ENCODE results near the gene STEAP1B.

STEAP1B gene

DNA sequence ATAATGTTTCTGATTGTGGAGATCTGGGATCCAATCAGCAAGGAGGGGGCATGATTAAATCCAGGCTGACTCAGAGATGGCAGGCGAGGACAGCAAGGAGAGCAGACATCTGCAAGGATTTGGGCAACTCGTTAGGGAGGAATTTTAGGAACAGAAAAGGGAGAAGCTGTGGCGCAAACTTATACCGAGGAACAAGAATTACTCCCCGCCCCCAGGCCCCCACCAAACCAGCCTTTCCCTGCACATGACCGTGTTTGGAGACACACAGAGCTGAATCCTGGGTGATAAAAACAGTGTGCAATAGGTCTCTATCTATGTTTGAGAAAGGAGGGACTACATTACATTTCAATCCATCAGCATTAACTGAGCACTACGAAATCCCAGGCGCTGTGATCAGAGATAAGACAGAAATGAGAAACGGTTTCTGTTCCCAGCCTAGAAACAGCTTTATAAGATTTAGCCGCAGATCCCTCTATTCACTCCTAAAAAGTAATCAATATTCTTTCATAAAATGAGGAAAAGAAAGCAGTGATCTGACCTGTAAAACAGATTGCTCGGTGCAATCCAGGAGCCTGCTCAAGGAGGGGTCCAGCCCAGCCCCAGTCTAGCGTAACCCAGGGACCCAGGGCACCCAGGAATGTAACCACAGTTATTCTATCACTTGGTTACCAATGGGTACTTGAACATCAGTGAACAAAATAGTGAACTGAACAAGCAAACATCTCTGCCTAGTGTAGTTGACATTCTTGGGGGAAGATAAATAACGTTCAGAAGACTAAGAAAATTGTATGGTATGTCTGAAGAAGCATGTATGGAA lies 105.9 kb downstream of the STEAP1B start:
- H3K4me1 ChIP-seq (ENCODE audit: control insufficient read depth in 2 of 2, insufficient read depth in 2 of 2, low read length in 2 of 2): no peaks in the 10 kb centered on the region
- no peak overlapping the region for H3K4me3 ChIP-seq (ENCODE audit: low read length in 2 of 2)
- no peak overlapping the region for H3K9ac ChIP-seq (ENCODE audit: low read depth in 1 of 2, low read length in 2 of 2)
- H3K27ac ChIP-seq (ENCODE audit: low read depth in 2 of 2, low read length in 2 of 2): no peak overlapping the region
- no peaks in the 10 kb centered on the region for H3K9me3 ChIP-seq (ENCODE audit: control insufficient read depth in 2 of 2, low read length in 2 of 2)
- no peaks in the 10 kb centered on the region for H3K27me3 ChIP-seq (ENCODE audit: control insufficient read depth in 2 of 2, insufficient read depth in 2 of 2, low read length in 2 of 2)
- H3K36me3 ChIP-seq (ENCODE audit: control insufficient read depth in 2 of 2, insufficient read depth in 2 of 2, low read length in 2 of 2): no peaks in the 10 kb centered on the region

DNA sequence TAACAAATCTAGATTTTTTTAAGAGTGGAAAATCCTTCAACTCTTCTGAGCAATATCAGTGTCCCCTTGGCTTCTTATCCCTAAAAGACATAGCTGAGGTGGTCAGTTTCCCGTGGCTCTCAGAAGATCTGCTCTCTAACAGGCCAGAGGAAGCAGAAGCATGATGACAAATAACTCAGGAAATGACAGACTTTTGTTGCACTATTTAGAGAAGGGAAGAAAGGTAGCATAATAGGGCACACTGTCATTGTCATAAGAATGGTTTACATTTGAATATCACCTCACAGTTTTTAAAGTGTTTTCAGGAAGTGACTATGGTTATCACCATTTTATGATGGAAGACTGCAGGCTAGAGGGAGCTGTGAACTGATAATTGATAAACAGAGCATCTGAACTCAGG lies 109.5 kb downstream of the STEAP1B start:
- H3K36me3 ChIP-seq (ENCODE audit: control insufficient read depth in 2 of 2, insufficient read depth in 2 of 2, low read length in 2 of 2): no peaks in the 10 kb centered on the region
- no peaks in the 10 kb centered on the region for H3K27me3 ChIP-seq (ENCODE audit: control insufficient read depth in 2 of 2, insufficient read depth in 2 of 2, low read length in 2 of 2)
- H3K9ac ChIP-seq (ENCODE audit: low read depth in 1 of 2, low read length in 2 of 2): no peak overlapping the region
- no peaks in the 10 kb centered on the region for H3K9me3 ChIP-seq (ENCODE audit: control insufficient read depth in 2 of 2, low read length in 2 of 2)
- H3K4me3 ChIP-seq (ENCODE audit: low read length in 2 of 2): no peak overlapping the region
- no peaks in the 10 kb centered on the region for H3K4me1 ChIP-seq (ENCODE audit: control insufficient read depth in 2 of 2, insufficient read depth in 2 of 2, low read length in 2 of 2)
- no peak overlapping the region for H3K27ac ChIP-seq (ENCODE audit: low read depth in 2 of 2, low read length in 2 of 2)

DNA sequence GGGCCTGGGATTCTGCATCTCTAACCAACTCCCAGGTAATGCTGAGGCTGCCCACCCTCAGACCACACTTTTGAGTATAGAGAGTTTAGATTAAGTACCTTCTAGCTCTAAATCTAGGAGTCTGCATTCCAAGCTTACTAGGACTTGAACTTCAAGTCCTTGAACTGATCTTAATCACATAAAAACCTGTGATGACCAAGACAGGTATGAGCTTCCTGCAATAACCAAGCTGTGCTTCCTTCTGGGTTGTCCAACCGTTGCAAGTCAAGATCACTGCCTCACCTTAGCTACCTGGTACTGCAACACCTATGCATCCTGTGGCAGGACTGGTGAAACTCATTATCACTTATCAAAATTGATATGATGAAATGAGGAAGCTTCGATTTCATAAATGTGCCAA lies 110.1 kb downstream of the STEAP1B start:
- H3K4me1 ChIP-seq (ENCODE audit: control insufficient read depth in 2 of 2, insufficient read depth in 2 of 2, low read length in 2 of 2): no peaks in the 10 kb centered on the region
- no peaks in the 10 kb centered on the region for H3K27me3 ChIP-seq (ENCODE audit: control insufficient read depth in 2 of 2, insufficient read depth in 2 of 2, low read length in 2 of 2)
- no peaks in the 10 kb centered on the region for H3K9me3 ChIP-seq (ENCODE audit: control insufficient read depth in 2 of 2, low read length in 2 of 2)
- H3K27ac ChIP-seq (ENCODE audit: low read depth in 2 of 2, low read length in 2 of 2): no peak overlapping the region
- no peak overlapping the region for H3K9ac ChIP-seq (ENCODE audit: low read depth in 1 of 2, low read length in 2 of 2)
- no peak overlapping the region for H3K4me3 ChIP-seq (ENCODE audit: low read length in 2 of 2)
- H3K36me3 ChIP-seq (ENCODE audit: control insufficient read depth in 2 of 2, insufficient read depth in 2 of 2, low read length in 2 of 2): no peaks in the 10 kb centered on the region

DNA sequence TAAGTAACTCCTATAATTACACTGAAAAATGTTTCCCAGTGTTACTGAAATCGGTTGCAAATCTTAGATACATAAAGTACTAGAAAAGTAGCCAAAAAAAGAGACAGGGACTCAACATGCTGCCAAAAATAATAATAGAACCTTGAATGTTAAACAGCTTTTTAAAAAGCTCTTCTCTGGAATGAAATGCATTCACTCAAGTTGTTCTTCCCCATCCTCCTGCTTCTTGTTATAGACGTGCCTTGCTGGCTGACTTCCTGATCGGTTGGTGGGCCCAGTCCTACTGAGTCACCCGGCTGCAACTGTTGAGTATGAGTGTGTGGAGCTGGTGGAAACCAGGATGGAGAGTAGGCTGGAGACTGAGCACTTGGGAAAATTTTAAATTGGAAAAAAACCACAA lies 112.4 kb downstream of the STEAP1B start:
- H3K27ac ChIP-seq (ENCODE audit: low read depth in 2 of 2, low read length in 2 of 2): no peak overlapping the region
- no peak overlapping the region for H3K9ac ChIP-seq (ENCODE audit: low read depth in 1 of 2, low read length in 2 of 2)
- H3K36me3 ChIP-seq (ENCODE audit: control insufficient read depth in 2 of 2, insufficient read depth in 2 of 2, low read length in 2 of 2): no peaks in the 10 kb centered on the region
- H3K27me3 ChIP-seq (ENCODE audit: control insufficient read depth in 2 of 2, insufficient read depth in 2 of 2, low read length in 2 of 2): no peaks in the 10 kb centered on the region
- H3K9me3 ChIP-seq (ENCODE audit: control insufficient read depth in 2 of 2, low read length in 2 of 2): no peaks in the 10 kb centered on the region
- no peak overlapping the region for H3K4me3 ChIP-seq (ENCODE audit: low read length in 2 of 2)
- H3K4me1 ChIP-seq (ENCODE audit: control insufficient read depth in 2 of 2, insufficient read depth in 2 of 2, low read length in 2 of 2): no peaks in the 10 kb centered on the region

DNA sequence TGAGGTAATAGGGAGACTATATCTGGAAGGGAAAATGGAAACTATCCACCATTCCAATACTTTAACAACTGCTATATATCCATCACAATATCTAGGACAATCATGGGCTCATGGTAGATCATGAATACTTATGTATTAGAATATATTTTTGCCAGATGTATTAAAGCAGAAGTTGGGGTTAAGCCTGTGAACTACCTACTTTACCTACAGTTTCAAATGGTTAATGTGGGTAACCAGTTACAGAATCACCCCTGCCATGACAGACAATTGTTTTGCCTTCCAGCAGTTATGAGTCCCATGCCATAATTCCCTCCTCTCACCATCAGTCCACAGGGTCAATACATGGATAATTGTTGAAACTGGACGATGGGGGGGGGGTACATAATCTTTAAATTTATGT lies 113.1 kb downstream of the STEAP1B start:
- Histone ChIP-seq H3K27me3 (ENCODE audit: control insufficient read depth in 2 of 2, insufficient read depth in 2 of 2, low read length in 2 of 2) (no peaks in the 10 kb centered on the region), H3K4me1 (ENCODE audit: control insufficient read depth in 2 of 2, insufficient read depth in 2 of 2, low read length in 2 of 2) (no peaks in the 10 kb centered on the region)

DNA sequence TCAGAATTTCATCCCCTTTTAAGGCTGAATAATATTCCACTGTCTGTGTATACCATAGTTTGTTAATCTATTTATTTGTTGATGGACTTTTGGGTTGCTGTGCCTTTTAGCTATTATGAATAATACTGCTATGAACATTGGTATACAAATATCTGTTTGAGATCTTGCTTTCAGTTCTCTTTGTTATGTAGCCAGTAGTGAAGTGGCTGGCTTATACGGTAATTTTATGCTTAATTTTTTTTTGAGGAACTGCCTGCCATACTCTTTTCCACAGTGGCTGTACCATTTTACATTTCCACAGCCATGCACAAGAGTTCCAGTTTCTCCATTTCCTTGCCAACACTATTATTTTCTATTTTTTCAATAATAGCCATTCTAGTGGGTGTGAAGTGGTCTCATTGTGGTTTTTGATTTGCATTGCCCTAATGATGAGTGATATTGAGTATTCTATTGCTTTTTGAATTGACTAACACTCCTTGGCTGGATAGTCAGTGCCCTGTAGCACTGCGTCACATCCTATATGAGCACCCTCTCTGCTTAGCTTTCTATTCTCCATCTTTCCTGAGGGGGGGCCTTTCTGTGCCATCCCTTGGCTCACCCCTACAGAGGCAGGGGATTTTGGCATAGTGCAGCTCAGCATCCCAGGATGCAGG lies 113.7 kb downstream of the STEAP1B start:
- H3K4me1 ChIP-seq (ENCODE audit: control insufficient read depth in 2 of 2, insufficient read depth in 2 of 2, low read length in 2 of 2): no peaks in the 10 kb centered on the region
- H3K9me3 ChIP-seq (ENCODE audit: control insufficient read depth in 2 of 2, low read length in 2 of 2): no peaks in the 10 kb centered on the region
- H3K27ac ChIP-seq (ENCODE audit: low read depth in 2 of 2, low read length in 2 of 2): no peak overlapping the region
- no peaks in the 10 kb centered on the region for H3K36me3 ChIP-seq (ENCODE audit: control insufficient read depth in 2 of 2, insufficient read depth in 2 of 2, low read length in 2 of 2)
- H3K9ac ChIP-seq (ENCODE audit: low read depth in 1 of 2, low read length in 2 of 2): no peak overlapping the region
- no peak overlapping the region for H3K4me3 ChIP-seq (ENCODE audit: low read length in 2 of 2)
- H3K27me3 ChIP-seq (ENCODE audit: control insufficient read depth in 2 of 2, insufficient read depth in 2 of 2, low read length in 2 of 2): no peaks in the 10 kb centered on the region

More for the DNA sequence above, 113.1 kb downstream of the STEAP1B start:
- Histone ChIP-seq H3K9ac (ENCODE audit: low read depth in 1 of 2, low read length in 2 of 2) (no peak overlapping the region), H3K4me3 (ENCODE audit: low read length in 2 of 2) (no peak overlapping the region), H3K36me3 (ENCODE audit: control insufficient read depth in 2 of 2, insufficient read depth in 2 of 2, low read length in 2 of 2) (no peaks in the 10 kb centered on the region), H3K9me3 (ENCODE audit: control insufficient read depth in 2 of 2, low read length in 2 of 2) (no peaks in the 10 kb centered on the region), H3K27ac (ENCODE audit: low read depth in 2 of 2, low read length in 2 of 2) (no peak overlapping the region)

DNA sequence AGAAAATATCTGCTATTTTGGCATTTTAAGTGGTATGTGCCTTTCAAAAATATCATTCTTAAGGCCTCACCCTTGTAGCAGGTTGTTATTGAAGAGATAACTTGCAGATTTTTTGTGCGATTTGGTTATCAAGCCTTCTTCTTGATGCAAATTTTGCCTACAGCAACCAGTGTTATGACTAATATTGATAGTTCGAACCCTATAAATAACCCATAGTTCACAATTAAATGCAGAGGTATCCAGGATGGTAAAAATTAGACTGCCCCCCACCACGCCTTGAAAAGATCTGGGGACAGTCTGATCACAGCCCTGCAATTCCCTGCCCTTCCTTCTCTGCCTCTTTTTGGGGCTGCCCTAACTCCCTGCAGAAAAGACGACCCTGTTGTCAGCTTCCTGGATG lies 114.7 kb downstream of the STEAP1B start:
- Histone ChIP-seq H3K27ac (ENCODE audit: low read depth in 2 of 2, low read length in 2 of 2) (no peak overlapping the region), H3K36me3 (ENCODE audit: control insufficient read depth in 2 of 2, insufficient read depth in 2 of 2, low read length in 2 of 2) (no peaks in the 10 kb centered on the region), H3K9ac (ENCODE audit: low read depth in 1 of 2, low read length in 2 of 2) (no peak overlapping the region), H3K4me1 (ENCODE audit: control insufficient read depth in 2 of 2, insufficient read depth in 2 of 2, low read length in 2 of 2) (no peaks in the 10 kb centered on the region), H3K9me3 (ENCODE audit: control insufficient read depth in 2 of 2, low read length in 2 of 2) (no peaks in the 10 kb centered on the region), H3K27me3 (ENCODE audit: control insufficient read depth in 2 of 2, insufficient read depth in 2 of 2, low read length in 2 of 2) (no peaks in the 10 kb centered on the region), H3K4me3 (ENCODE audit: low read length in 2 of 2) (no peak overlapping the region)

DNA sequence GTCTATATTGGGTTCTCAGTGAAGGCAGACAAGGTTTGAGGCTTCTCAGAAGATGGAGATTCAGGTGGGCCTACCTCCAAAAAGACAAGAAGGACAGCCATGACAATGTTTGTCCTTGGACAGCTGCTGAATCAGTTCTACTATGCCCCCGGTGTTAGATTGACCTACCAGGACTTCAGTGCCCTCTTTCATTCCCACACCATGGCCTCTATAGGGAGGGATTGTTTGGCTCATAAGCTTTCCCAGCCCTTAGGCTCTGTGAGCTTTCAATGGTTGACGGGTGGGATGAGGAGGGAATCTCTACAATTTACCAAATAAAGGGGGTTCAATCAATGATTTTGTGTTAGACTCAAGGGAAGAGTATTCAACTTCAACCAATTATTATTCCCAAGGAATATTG lies 119.7 kb downstream of the STEAP1B start:
- Histone ChIP-seq H3K4me3 (ENCODE audit: low read length in 2 of 2) (no peak overlapping the region), H3K9me3 (ENCODE audit: control insufficient read depth in 2 of 2, low read length in 2 of 2) (no peaks in the 10 kb centered on the region), H3K36me3 (ENCODE audit: control insufficient read depth in 2 of 2, insufficient read depth in 2 of 2, low read length in 2 of 2) (no peaks in the 10 kb centered on the region), H3K4me1 (ENCODE audit: control insufficient read depth in 2 of 2, insufficient read depth in 2 of 2, low read length in 2 of 2) (no peaks in the 10 kb centered on the region), H3K9ac (ENCODE audit: low read depth in 1 of 2, low read length in 2 of 2) (no peak overlapping the region), H3K27ac (ENCODE audit: low read depth in 2 of 2, low read length in 2 of 2) (no peak overlapping the region), H3K27me3 (ENCODE audit: control insufficient read depth in 2 of 2, insufficient read depth in 2 of 2, low read length in 2 of 2) (no peaks in the 10 kb centered on the region)

DNA sequence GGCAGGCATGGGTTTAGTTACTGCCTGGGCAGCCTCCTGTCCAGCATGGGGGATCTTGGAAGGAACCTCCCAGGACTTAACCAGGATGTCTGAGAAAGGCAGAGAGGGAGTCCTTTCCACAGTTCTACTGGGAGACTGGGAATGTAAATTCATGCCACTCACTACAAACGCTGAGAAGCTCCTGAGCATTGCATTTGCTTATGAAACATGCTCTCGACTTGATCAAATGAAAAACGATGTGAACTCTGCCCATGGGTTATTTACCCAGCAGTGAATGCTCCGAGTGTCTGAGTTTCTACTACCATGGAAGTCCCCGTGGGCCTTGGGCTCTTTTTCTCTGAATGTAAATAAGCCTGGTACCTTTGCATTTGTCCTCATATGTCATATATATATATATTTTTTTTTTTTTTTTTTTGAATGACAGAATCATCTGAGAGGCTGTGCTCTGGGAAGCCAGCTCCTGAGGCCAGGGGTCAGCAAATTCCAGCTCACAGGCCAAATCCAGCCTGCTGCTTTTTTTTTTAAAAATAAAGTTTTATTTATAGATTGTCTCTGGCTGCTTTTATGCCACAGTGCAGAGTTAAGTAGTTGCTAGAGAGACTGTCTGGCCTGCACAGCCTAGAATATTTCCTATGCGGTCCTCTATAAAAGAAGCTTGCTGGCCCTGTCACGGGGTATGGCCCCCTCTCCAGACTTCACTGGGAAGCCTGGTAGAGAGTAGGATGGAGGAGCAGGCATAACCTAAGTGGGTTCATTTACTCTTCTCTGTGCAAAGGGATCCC lies 121.6 kb downstream of the STEAP1B start:
- Histone ChIP-seq H3K36me3 (ENCODE audit: control insufficient read depth in 2 of 2, insufficient read depth in 2 of 2, low read length in 2 of 2) (no peaks in the 10 kb centered on the region), H3K9ac (ENCODE audit: low read depth in 1 of 2, low read length in 2 of 2) (no peak overlapping the region), H3K27me3 (ENCODE audit: control insufficient read depth in 2 of 2, insufficient read depth in 2 of 2, low read length in 2 of 2) (no peaks in the 10 kb centered on the region), H3K4me1 (ENCODE audit: control insufficient read depth in 2 of 2, insufficient read depth in 2 of 2, low read length in 2 of 2) (no peaks in the 10 kb centered on the region), H3K4me3 (ENCODE audit: low read length in 2 of 2) (no peak overlapping the region), H3K27ac (ENCODE audit: low read depth in 2 of 2, low read length in 2 of 2) (no peak overlapping the region), H3K9me3 (ENCODE audit: control insufficient read depth in 2 of 2, low read length in 2 of 2) (no peaks in the 10 kb centered on the region)

DNA sequence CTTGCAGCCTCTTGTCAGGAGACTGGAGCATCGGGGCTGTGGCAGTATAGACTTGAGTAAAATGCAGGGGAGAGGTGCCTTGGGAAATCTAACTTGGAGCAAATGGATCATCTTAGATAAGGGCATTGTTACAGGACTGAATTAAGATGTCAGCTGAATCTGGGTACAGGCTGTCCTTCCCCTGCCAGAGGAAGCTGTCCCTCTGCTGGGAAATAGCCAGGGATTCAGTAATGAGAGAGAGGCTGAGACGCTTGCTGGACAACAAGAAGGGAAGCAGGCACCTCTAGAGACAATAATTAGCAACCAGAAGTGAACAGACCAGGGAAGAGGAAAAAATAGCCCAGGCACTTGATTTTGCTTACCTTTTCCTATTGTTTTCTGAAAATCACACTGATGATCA lies 122.3 kb downstream of the STEAP1B start:
- H3K4me3 ChIP-seq (ENCODE audit: low read length in 2 of 2): no peak overlapping the region
- H3K9me3 ChIP-seq (ENCODE audit: control insufficient read depth in 2 of 2, low read length in 2 of 2): no peaks in the 10 kb centered on the region
- no peak overlapping the region for H3K9ac ChIP-seq (ENCODE audit: low read depth in 1 of 2, low read length in 2 of 2)
- H3K27ac ChIP-seq (ENCODE audit: low read depth in 2 of 2, low read length in 2 of 2): no peak overlapping the region
- no peaks in the 10 kb centered on the region for H3K27me3 ChIP-seq (ENCODE audit: control insufficient read depth in 2 of 2, insufficient read depth in 2 of 2, low read length in 2 of 2)
- H3K36me3 ChIP-seq (ENCODE audit: control insufficient read depth in 2 of 2, insufficient read depth in 2 of 2, low read length in 2 of 2): no peaks in the 10 kb centered on the region
- H3K4me1 ChIP-seq (ENCODE audit: control insufficient read depth in 2 of 2, insufficient read depth in 2 of 2, low read length in 2 of 2): peaks cover 0 to 5% of the 10 kb centered on the region in 2 donors

Measured in mucosa of rectum (tissue), 2 donors.